Common myeloid progenitor, CD34-positive (primary cell): ENCODE data around the gene CACNA1B.

ENCODE experiments used
- CTCF ChIA-PET: fragments of 350-600 bp; sonication (Branson Sonifier 250); formaldehyde crosslinking; loops from one replicate; lab custom pipeline; 2021; ENCODE audit warnings: antibody characterized with exemption; lab: Charles Lee
- POLR2A ChIA-PET: fragments of 350-600 bp; sonication (Branson Sonifier 250); formaldehyde crosslinking; loops from one replicate; lab custom pipeline; 2021; ENCODE audit warnings: antibody characterized with exemption; lab: Charles Lee
- DNase-seq, 3 donors: peaks; one replicate each; pipeline versions ENCODE4 v3.0.0 to v3.0.0-alpha.2; 2013
- H3K27ac ChIP-seq, 2 experiments: 1 replicate in 1 of 2; 2 replicates in 1 of 2; pipeline ENCODE4 v1.7.0; 2013; ENCODE audit warnings: inconsistent platforms in 2 of 2, low read length in 2 of 2, mild to moderate bottlenecking in 2 of 2, low read depth in 1 of 2, moderate library complexity in 1 of 2; ENCODE audit not compliant: severe bottlenecking in 2 of 2, insufficient read depth in 1 of 2, poor library complexity in 1 of 2
- H3K27me3 ChIP-seq, 5 experiments: replicated peaks in 2 of 5; 1 replicate in 3 of 5; 2 replicates in 2 of 5; pipeline versions ENCODE4 v1.6.1 to v1.7.0; 2013; ENCODE audit warnings: low read length in 4 of 5, mild to moderate bottlenecking in 2 of 5, moderate library complexity in 2 of 5, inconsistent platforms in 1 of 5; ENCODE audit not compliant: insufficient read depth in 5 of 5, control insufficient read depth in 4 of 5
- H3K36me3 ChIP-seq, 4 experiments: 1 replicate in 2 of 4; 2 replicates in 2 of 4; pipeline versions ENCODE4 v1.6.1 to v1.7.0; 2013; ENCODE audit warnings: low read length in 3 of 4, control low read depth in 1 of 4, mild to moderate bottlenecking in 1 of 4; ENCODE audit not compliant: control insufficient read depth in 4 of 4, insufficient read depth in 4 of 4
- H3K4me1 ChIP-seq, 4 experiments: 1 replicate in 3 of 4; 2 replicates in 1 of 4; pipeline versions ENCODE4 v1.6.1 to v1.7.1; 2013; ENCODE audit warnings: low read length in 3 of 4, mild to moderate bottlenecking in 3 of 4, control low read depth in 1 of 4, inconsistent platforms in 1 of 4, moderate library complexity in 1 of 4; ENCODE audit not compliant: control insufficient read depth in 4 of 4, insufficient read depth in 4 of 4; ENCODE audit errors: control extremely low read depth in 1 of 4
- H3K4me3 ChIP-seq, 7 experiments: 1 replicate in 4 of 7; 2 replicates in 3 of 7; pipeline versions ENCODE4 v1.5.1 to v1.7.0; 2013; ENCODE audit warnings: mild to moderate bottlenecking in 7 of 7, low read length in 6 of 7, moderate library complexity in 6 of 7, inconsistent platforms in 2 of 7, low read depth in 2 of 7, control low read depth in 1 of 7; ENCODE audit not compliant: insufficient read depth in 4 of 7, control insufficient read depth in 1 of 7; ENCODE audit errors: extremely low read depth in 1 of 7
- H3K9me3 ChIP-seq, 5 experiments: 1 replicate in 4 of 5; 2 replicates in 1 of 5; pipeline versions ENCODE4 v1.6.1 to v1.7.1; 2013; ENCODE audit warnings: low read length in 4 of 5, mild to moderate bottlenecking in 2 of 5, inconsistent platforms in 1 of 5, low read depth in 1 of 5, moderate library complexity in 1 of 5; ENCODE audit not compliant: control insufficient read depth in 4 of 5, insufficient read depth in 2 of 5; ENCODE audit errors: control extremely low read depth in 1 of 5
- WGBS: methylation state at CpG from one replicate; pipeline ENCODE4 v1.1.5; 2013; ENCODE audit not compliant: insufficient coverage; 5-methylcytosine and 5-hydroxymethylcytosine counted together

Gene CACNA1B

DNA sequence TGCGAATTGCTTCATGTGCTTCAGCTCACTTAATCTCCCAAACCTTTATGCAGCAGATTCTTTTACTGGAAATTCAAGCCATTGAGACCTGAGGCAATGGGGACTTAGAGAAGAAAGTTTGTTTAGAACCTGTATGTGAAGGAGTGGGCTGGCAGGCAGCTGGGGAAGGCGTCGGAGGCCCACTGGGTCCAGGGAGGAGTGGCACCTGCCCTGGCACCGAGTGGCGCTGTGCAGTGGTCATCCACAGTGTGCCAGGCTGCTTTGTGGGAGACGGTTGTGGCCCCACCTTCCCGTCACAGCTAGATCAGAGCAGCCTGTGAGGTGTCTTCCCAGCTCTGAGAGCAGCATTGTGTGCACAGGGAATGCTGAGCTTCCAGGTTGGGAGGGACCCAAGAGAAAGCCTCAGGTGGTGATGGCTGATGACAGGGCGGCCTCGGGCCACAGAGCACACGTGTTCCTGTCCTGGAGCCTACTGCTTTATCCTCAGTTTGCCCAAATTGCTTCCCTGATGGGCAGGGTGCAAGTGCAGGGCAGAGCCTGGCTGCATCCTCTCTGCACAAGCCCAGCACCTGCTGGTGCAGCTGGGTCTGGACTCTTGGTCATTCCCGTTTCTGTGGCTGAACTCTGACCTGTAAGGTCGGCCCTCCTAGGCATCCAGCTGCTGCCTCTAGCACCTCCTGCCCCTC, 175.2 kb downstream of the CACNA1B start:
- peaks cover 0 to 56% (median 8%) of the 10 kb centered on the region in 5 experiments for H3K27me3 ChIP-seq
- ChIA-PET POLR2A (no interaction called here), CTCF (no interaction called here)
- no peak overlapping the region for H3K27ac ChIP-seq
- DNase-seq: no peak
- H3K4me1 ChIP-seq: no peaks in the 10 kb centered on the region
- H3K4me3 ChIP-seq: no peak overlapping the region
- H3K36me3 ChIP-seq: no peaks in the 10 kb centered on the region
- no peaks in the 10 kb centered on the region for H3K9me3 ChIP-seq
- WGBS: 91% methylated on average over 10 of the region's 12 CpGs

DNA sequence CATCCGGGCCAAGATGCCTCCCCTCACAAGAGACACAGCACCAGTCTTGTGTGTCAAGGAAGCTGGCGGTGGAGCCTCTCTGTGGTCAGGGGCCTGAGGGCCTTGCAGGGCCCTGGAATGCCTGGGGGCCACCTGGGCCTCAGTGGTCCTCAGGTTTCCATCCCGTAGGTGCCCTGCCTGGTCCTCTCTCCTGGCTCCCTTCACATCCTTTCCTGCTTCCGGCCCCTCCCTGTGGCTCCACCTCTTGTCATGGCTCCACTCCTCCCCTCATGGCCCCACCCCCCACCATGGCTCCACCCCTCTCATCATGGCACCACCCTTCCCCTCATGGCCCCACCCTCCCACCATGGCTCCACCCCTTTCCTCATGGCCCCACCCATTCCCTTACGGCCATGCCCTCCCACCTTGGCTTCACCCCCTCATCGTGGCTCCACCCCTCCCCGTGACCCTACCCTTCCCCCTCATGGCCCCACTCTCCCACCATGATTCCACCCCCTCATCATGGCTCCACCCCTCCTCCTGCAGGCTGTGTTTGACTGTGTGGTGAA, 175.8 kb downstream of the CACNA1B start:
- DNase-seq: no peak
- CTCF ChIA-PET: no interaction called here
- H3K27ac ChIP-seq: no peak overlapping the region

DNA sequence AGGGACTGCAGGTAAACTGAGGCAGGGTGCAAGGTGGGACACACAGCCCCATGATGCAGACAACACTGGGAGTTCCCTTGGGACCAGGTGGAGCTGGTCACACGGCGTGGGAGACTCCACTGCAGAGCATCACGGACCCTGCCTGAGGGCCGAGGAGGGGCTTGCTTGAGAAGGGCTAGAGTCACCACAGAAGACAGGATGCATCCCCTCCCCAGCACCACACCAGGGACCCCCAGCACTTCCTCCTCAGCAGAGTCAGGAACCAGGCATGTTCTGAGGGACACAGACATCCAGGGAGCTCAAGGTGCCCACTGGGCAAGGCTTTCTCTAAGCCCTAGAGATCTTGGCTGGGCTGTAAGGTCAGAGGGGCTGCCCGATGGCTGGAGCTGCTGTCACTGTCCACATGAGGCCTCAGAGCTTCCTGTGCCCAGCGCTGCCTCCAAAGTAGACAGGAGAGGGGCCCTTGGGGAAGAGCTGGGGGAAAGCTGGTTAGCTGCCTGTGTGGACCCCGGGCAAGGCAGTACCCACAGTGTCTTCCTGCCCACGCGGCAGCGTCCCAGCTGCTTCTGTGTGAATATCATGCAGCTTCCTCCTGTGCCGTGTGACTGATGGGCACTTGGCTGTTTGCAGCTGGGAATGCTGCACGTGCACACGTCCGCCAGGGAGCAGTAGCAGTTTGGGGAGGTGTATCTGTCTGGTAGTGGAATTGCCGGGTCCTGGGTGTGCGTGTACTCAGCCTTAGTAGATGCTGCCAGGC, 176.6 kb downstream of the CACNA1B start:
- POLR2A ChIA-PET: no interaction called here
- no peaks in the 10 kb centered on the region for H3K36me3 ChIP-seq
- no peaks in the 10 kb centered on the region for H3K4me1 ChIP-seq
- no peak overlapping the region for H3K27ac ChIP-seq
- CTCF ChIA-PET: no interaction called here
- H3K4me3 ChIP-seq: no peak overlapping the region
- peaks cover 0 to 54% (median 8%) of the 10 kb centered on the region in 5 experiments for H3K27me3 ChIP-seq
- WGBS: 44% methylated on average over 13 of the region's 16 CpGs
- no peaks in the 10 kb centered on the region for H3K9me3 ChIP-seq
- DNase-seq: peak in 2 of 3 donors; percentile 1 to 3

More for the DNA sequence above, 175.8 kb downstream of the CACNA1B start:
- Histone ChIP-seq H3K4me3 (no peak overlapping the region), H3K27me3 (peaks cover 0 to 56% (median 8%) of the 10 kb centered on the region in 5 experiments), H3K4me1 (no peaks in the 10 kb centered on the region), H3K36me3 (no peaks in the 10 kb centered on the region), H3K9me3 (no peaks in the 10 kb centered on the region)
- WGBS: 89% methylated on average over 7 of the region's 7 CpGs
- POLR2A ChIA-PET: no interaction called here

DNA sequence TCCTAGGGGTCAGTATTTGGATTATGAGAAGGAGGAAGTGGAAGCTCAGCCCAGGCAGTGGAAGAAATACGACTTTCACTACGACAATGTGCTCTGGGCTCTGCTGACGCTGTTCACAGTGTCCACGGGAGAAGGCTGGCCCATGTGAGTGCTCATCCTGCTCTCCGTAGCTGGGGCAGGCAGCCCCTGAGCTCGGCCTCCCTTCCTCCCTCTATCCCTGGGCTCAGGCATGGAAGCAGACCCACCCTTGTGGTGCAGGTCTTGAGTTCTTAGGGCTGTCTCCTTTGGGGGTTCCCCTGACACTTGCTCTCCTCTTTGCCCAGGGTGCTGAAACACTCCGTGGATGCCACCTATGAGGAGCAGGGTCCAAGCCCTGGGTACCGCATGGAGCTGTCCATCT, 180.1 kb downstream of the CACNA1B start:
- CTCF ChIA-PET: no interaction called here
- WGBS: 64% methylated on average over 7 of the region's 8 CpGs
- no peaks in the 10 kb centered on the region for H3K4me1 ChIP-seq

DNA sequence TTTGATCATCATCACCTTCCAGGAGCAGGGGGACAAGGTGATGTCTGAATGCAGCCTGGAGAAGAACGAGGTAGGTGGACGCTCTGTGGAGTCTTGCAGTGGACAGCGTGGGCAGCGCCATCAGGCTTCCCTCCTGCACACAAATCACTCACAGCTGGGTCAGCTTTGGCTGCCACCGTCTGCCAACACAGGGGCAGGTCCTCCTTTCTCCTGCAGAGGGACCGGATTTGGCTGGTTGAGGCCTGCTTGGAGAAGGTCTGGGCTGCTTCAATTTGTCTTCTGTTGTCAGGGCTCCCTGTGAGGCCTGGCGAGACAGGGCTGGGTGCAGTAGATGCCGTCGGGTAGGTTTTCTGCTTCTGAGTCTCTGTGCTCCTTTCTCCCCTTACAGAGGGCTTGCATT, 180.6 kb downstream of the CACNA1B start:
- peaks cover 0 to 19% (median 2%) of the 10 kb centered on the region in 5 experiments for H3K27me3 ChIP-seq
- H3K27ac ChIP-seq: no peak overlapping the region
- POLR2A ChIA-PET: no interaction called here
- CTCF ChIA-PET: no interaction called here
- DNase-seq: no peak
- no peaks in the 10 kb centered on the region for H3K4me1 ChIP-seq
- H3K4me3 ChIP-seq: no peak overlapping the region
- H3K36me3 ChIP-seq: no peaks in the 10 kb centered on the region
- H3K9me3 ChIP-seq: no peaks in the 10 kb centered on the region
- 94% methylated on average over 5 of the region's 9 CpGs for WGBS

More for the DNA sequence above, 180.1 kb downstream of the CACNA1B start:
- H3K36me3 ChIP-seq: no peaks in the 10 kb centered on the region
- H3K27ac ChIP-seq: no peak overlapping the region
- H3K4me3 ChIP-seq: no peak overlapping the region
- no peaks in the 10 kb centered on the region for H3K9me3 ChIP-seq
- H3K27me3 ChIP-seq: peaks cover 0 to 21% (median 3%) of the 10 kb centered on the region in 5 experiments
- no peak for DNase-seq
- POLR2A ChIA-PET: no interaction called here

GRCh38 chr9:138059196-138059595, 181.6 kb downstream of the CACNA1B start:
- no peak overlapping the region for H3K4me3 ChIP-seq
- H3K36me3 ChIP-seq: no peaks in the 10 kb centered on the region
- 90% methylated on average over 3 of the region's 3 CpGs for WGBS
- no peaks in the 10 kb centered on the region for H3K9me3 ChIP-seq
- POLR2A ChIA-PET: no interaction called here
- H3K4me1 ChIP-seq: no peaks in the 10 kb centered on the region
- peaks cover 0 to 9% (median 0%) of the 10 kb centered on the region in 5 experiments for H3K27me3 ChIP-seq
- H3K27ac ChIP-seq: no peak overlapping the region
- DNase-seq: no peak
- CTCF ChIA-PET: no interaction called here

DNA sequence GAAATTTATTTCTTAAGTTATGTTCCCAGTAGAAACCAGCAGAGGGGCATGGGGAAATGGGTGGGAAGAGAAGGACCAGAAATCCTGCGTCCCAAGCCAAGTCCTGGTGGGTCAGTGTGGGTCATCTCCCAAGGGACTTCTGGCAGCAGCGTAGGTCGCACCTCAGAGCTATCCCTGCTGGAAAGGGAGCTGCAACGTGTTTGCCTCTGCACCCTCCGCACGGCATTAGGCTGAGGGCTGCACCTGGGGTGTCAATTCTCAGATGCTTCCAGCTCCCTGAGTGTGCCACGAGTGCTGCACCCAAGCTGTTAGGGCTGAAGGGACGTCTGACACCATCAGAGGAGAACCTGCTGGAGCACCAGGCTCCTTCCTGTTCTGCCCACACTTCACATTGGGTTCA, 182.8 kb downstream of the CACNA1B start:
- no peak overlapping the region for H3K27ac ChIP-seq
- WGBS: 89% methylated on average over 8 of the region's 8 CpGs
- peaks cover 0 to 9% (median 0%) of the 10 kb centered on the region in 5 experiments for H3K27me3 ChIP-seq
- CTCF ChIA-PET: no interaction called here
- H3K36me3 ChIP-seq: no peaks in the 10 kb centered on the region
- POLR2A ChIA-PET: no interaction called here
- no peaks in the 10 kb centered on the region for H3K4me1 ChIP-seq
- DNase-seq: no peak
- no peak overlapping the region for H3K4me3 ChIP-seq
- no peaks in the 10 kb centered on the region for H3K9me3 ChIP-seq
